ENCODE results near the gene PER1.

DNA sequence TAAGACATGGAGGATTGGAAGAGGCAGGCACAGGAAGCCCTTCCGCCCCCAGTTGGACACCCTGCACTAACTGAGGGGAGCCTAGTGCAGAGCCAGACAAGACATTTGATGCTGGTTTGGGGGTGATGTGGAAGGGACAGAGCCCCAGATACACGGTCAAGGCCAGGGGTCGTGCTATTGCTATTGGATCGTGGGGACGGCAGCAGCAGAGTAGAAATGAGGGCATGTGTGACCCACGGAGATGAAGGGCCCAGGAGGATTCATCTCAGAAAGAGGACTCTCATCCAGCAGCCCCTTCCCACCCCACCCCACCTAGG, 12.6 kb upstream of the PER1 start:
- no peak for TF ChIP-seq POLR2A (IDR thresholded peaks at IDR 0.05)
- TF ChIP-seq, protein P1, sequence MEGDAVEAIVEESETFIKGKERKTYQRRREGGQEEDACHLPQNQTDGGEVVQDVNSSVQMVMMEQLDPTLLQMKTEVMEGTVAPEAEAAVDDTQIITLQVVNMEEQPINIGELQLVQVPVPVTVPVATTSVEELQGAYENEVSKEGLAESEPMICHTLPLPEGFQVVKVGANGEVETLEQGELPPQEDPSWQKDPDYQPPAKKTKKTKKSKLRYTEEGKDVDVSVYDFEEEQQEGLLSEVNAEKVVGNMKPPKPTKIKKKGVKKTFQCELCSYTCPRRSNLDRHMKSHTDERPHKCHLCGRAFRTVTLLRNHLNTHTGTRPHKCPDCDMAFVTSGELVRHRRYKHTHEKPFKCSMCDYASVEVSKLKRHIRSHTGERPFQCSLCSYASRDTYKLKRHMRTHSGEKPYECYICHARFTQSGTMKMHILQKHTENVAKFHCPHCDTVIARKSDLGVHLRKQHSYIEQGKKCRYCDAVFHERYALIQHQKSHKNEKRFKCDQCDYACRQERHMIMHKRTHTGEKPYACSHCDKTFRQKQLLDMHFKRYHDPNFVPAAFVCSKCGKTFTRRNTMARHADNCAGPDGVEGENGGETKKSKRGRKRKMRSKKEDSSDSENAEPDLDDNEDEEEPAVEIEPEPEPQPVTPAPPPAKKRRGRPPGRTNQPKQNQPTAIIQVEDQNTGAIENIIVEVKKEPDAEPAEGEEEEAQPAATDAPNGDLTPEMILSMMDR (IDR thresholded peaks at IDR 0.05) = no peak
